Measurements from ENCODE around the gene MAP2K7.
"Not testable (repeated sequence)": the region's sequence is repeated elsewhere in the genome, so short reads cannot be mapped to it uniquely, and the experiment has no call there.

Gene MAP2K7

GRCh38 chr19:7903244-7904073 lies at the start of gene MAP2K7:
TSS of gene MAP2K7 (plus strand) at chr19:7903877. CDS start at chr19:7903945, 68 bp downstream.
- peak; percentile 99 for DNase-seq

GRCh38 chr19:7855426-7856108 lies 48.1 kb upstream of the MAP2K7 start:
- no peak for DNase-seq

GRCh38 chr19:7856109-7856591 lies 47.5 kb upstream of the MAP2K7 start:
- DNase-seq, result no peak

- no peak for DNase-seq
Measured at GRCh38 chr19:7856679-7857663, 46.7 kb upstream of the MAP2K7 start.

GRCh38 chr19:7857727-7858108 lies 46.0 kb upstream of the MAP2K7 start:
- no peak for DNase-seq

GRCh38 chr19:7858109-7858770 lies 45.4 kb upstream of the MAP2K7 start:
- DNase-seq, result no peak

GRCh38 chr19:7859087-7859486 lies 44.6 kb upstream of the MAP2K7 start:
- not testable (repeated sequence) for DNase-seq

GRCh38 chr19:7859831-7860713 lies 43.6 kb upstream of the MAP2K7 start:
- DNase-seq, result no peak

- no peak for DNase-seq
Measured at GRCh38 chr19:7860714-7861618, 42.7 kb upstream of the MAP2K7 start.

- no peak for DNase-seq
Measured at GRCh38 chr19:7861619-7862412, 41.9 kb upstream of the MAP2K7 start.

GRCh38 chr19:7862413-7862951 lies 41.2 kb upstream of the MAP2K7 start:
- no peak for DNase-seq

GRCh38 chr19:7863157-7863970 lies 40.3 kb upstream of the MAP2K7 start:
- no peak for DNase-seq

GRCh38 chr19:7863971-7864689 lies 39.5 kb upstream of the MAP2K7 start:
- no peak for DNase-seq

GRCh38 chr19:7864690-7865074 lies 39.0 kb upstream of the MAP2K7 start:
- no peak for DNase-seq

GRCh38 chr19:7865262-7865911 lies 38.3 kb upstream of the MAP2K7 start:
- DNase-seq, result no peak

GRCh38 chr19:7866399-7867091 lies 37.1 kb upstream of the MAP2K7 start:
- DNase-seq, result no peak
